ENCODE results near the gene PRR3. TPM values are rescaled to one million over a fixed set of nuclear protein-coding genes. Genes with fewer than 3 reads are reported as not detected.
"Not testable (repeated sequence)": the region's sequence is repeated elsewhere in the genome, so short reads cannot be mapped to it uniquely, and the experiment has no call there.

The PRR3 gene
- total and polyA plus RNA-seq, 2 of the 4 experiments (the other 2 are of a cell fraction): 7.2 to 17.3 TPM

- peak overlapping the region; percentile 85 for H3K4ac ChIP-seq (ENCODE audit: low read depth, low read length)
- ATAC-seq (ENCODE audit: low read depth) (peak; percentile 93), DNase-seq (peak; percentile 96)
- dilution Hi-C loops (cut with HindIII; ENCODE audit: low sequenced_read_pairs, unreplicated experiment): no loop called here
- H2BK5ac ChIP-seq (ENCODE audit: low read depth, low read length, poor library complexity, severe bottlenecking): peak overlapping the region; percentile 78
- peak overlapping the region; percentile 49 for H3K27ac ChIP-seq (ENCODE audit: insufficient read depth, low read length)
- H3K27me3 ChIP-seq (ENCODE audit: control insufficient read depth, insufficient read depth, low read length): no peaks in the 10 kb centered on the region
- peak overlapping the region; percentile 2; the same call in 1 of the 2 replicates for H2BK20ac ChIP-seq (ENCODE audit: low read depth, low read length)
- no peaks in the 10 kb centered on the region for H3K36me3 ChIP-seq (ENCODE audit: control insufficient read depth, insufficient read depth, low read length)
- H2AK5ac ChIP-seq (ENCODE audit: low read depth, low read length): peak overlapping the region; percentile 21; the same call in 1 of the 2 replicates
- intact Hi-C loops (cut with micrococcal nuclease): no loop called here
- POLR2A ChIA-PET (ENCODE audit: unreplicated experiment): no interaction called here
- 0% methylated on average over 13 of the region's 33 CpGs; no CpG with 5 or more reads in 1 of the 2 experiments for WGBS, 2 experiments (ENCODE audit: extremely low coverage in 2 of 2, insufficient read length in 1 of 2)
- TF ChIP-seq RFX5 (IDR thresholded peaks at IDR 0.05; ENCODE audit: low read depth, low read length) (0 out of 2 replicates have a peak, but pooled peaks have one; percentile 50), ELK1 (IDR thresholded peaks at IDR 0.05; ENCODE audit: borderline replicate concordance, low read depth, low read length) (no peak), CHD1 (IDR thresholded peaks at IDR 0.05; ENCODE audit: low read depth, low read length) (no peak), POLR2A (IDR thresholded peaks at IDR 0.05; ENCODE audit: low read depth, low read length) (peak; percentile 82), MAFK (IDR thresholded peaks at IDR 0.05; ENCODE audit: low read depth, low read length) (no peak), CEBPB (IDR thresholded peaks at IDR 0.05; ENCODE audit: low read depth, low read length) (peak; percentile 98)
- CTCF ChIA-PET: interaction anchor here (0.6 to 1.1 kb wide), 4 partner anchors 15 to 676 kb away, joined by 3 to 7 read pairs (median 6); no protein-coding TSS in a partner anchor
- H2BK120ac ChIP-seq (ENCODE audit: low read depth, low read length): peak overlapping the region; percentile 70
- BruUV-seq (replicated peaks): no TSS peak
- H3K56ac ChIP-seq (ENCODE audit: extremely low read depth, insufficient read depth, low read length): peak overlapping the region; percentile 83
- H3K14ac ChIP-seq (replicated peaks; ENCODE audit: low read depth, low read length): peak overlapping the region; percentile 72
- H3K4me2 ChIP-seq (ENCODE audit: low read depth, low read length): peak overlapping the region; percentile 69
- H3K4me3 ChIP-seq (ENCODE audit: insufficient read depth, low read depth, low read length): peak overlapping the region; percentile 42
- H2AFZ ChIP-seq (replicated peaks; ENCODE audit: low read length, poor library complexity): peak overlapping the region; percentile 92
- H3K9me3 ChIP-seq (ENCODE audit: control insufficient read depth, insufficient read depth, low read length): no peaks in the 10 kb centered on the region
- H3K18ac ChIP-seq (ENCODE audit: low read depth, low read length): peak overlapping the region; percentile 64
- H4K20me1 ChIP-seq (ENCODE audit: insufficient read depth, low read length): no peaks in the 10 kb centered on the region
- no peaks in the 10 kb centered on the region for H3K9me1 ChIP-seq (ENCODE audit: insufficient read depth, low read length)
- in situ Hi-C loops (cut with MboI; ENCODE audit: low sequenced_read_pairs): no loop called here
- peak overlapping the region; percentile 3 for H2AK9ac ChIP-seq (replicated peaks; ENCODE audit: low read depth, low read length, poor library complexity)
- 0 out of 3 replicates have a peak overlapping the region, but pooled peaks have one; percentile 38 for H2BK15ac ChIP-seq (ENCODE audit: low read depth, low read length)
- H3K4me1 ChIP-seq (ENCODE audit: control insufficient read depth, insufficient read depth, low read length): peaks cover 8% of the 10 kb centered on the region
- peak overlapping the region; percentile 71 for H4K5ac ChIP-seq (ENCODE audit: low read depth, low read length)
- H3K23ac ChIP-seq (ENCODE audit: low read depth, low read length): peak overlapping the region; percentile 71
- peak overlapping the region; percentile 58 for H3K9ac ChIP-seq (ENCODE audit: low read depth, low read length)
- peak overlapping the region; percentile 75 for H4K91ac ChIP-seq (ENCODE audit: insufficient read depth, low read depth, low read length)
- H4K8ac ChIP-seq (ENCODE audit: low read depth in 2 of 2, low read length in 2 of 2): peak overlapping the region; percentile 50 to 82
- H3K79me1 ChIP-seq (ENCODE audit: low read depth in 1 of 2, low read length in 2 of 2): no peaks in the 10 kb centered on the region
Measured at GRCh38 chr6:30515944-30516753, 40.9 kb upstream of the PRR3 start.

GRCh38 chr6:30516754-30517076, 40.4 kb upstream of the PRR3 start:
- peak overlapping the region; percentile 78 for H2BK5ac ChIP-seq (ENCODE audit: low read depth, low read length, poor library complexity, severe bottlenecking)
- H2AK5ac ChIP-seq (ENCODE audit: low read depth, low read length); POLR2A ChIA-PET (ENCODE audit: unreplicated experiment); H3K9ac ChIP-seq (ENCODE audit: low read depth, low read length); H3K27me3 ChIP-seq (ENCODE audit: control insufficient read depth, insufficient read depth, low read length); H3K36me3 ChIP-seq (ENCODE audit: control insufficient read depth, insufficient read depth, low read length); in situ Hi-C loops (cut with MboI; ENCODE audit: low sequenced_read_pairs); ATAC-seq (ENCODE audit: low read depth); H3K9me1 ChIP-seq (ENCODE audit: insufficient read depth, low read length); H3K79me1 ChIP-seq (ENCODE audit: low read depth in 1 of 2, low read length in 2 of 2); H4K20me1 ChIP-seq (ENCODE audit: insufficient read depth, low read length); dilution Hi-C loops (cut with HindIII; ENCODE audit: low sequenced_read_pairs, unreplicated experiment); H3K9me3 ChIP-seq (ENCODE audit: control insufficient read depth, insufficient read depth, low read length); intact Hi-C loops (cut with micrococcal nuclease); H3K56ac ChIP-seq (ENCODE audit: extremely low read depth, insufficient read depth, low read length); DNase-seq: not testable (repeated sequence)
- H4K8ac ChIP-seq (ENCODE audit: low read depth in 2 of 2, low read length in 2 of 2): peak overlapping the region; percentile 50 to 82
- H2AFZ ChIP-seq (replicated peaks; ENCODE audit: low read length, poor library complexity): peak overlapping the region; percentile 92
- WGBS, 2 experiments (ENCODE audit: extremely low coverage in 2 of 2, insufficient read length in 1 of 2): no CpG with 5 or more reads among the region's 9 CpGs
- H3K23ac ChIP-seq (ENCODE audit: low read depth, low read length): peak overlapping the region; percentile 71; the same call in 1 of the 2 replicates
- peak overlapping the region; percentile 85 for H3K4ac ChIP-seq (ENCODE audit: low read depth, low read length)
- H2BK120ac ChIP-seq (ENCODE audit: low read depth, low read length): peak overlapping the region; percentile 70
- peak overlapping the region; percentile 2; the same call in 1 of the 2 replicates for H2BK20ac ChIP-seq (ENCODE audit: low read depth, low read length)
- H2BK15ac ChIP-seq (ENCODE audit: low read depth, low read length): 0 out of 3 replicates have a peak overlapping the region, but pooled peaks have one; percentile 38
- CTCF ChIA-PET: interaction anchor here (0.6 to 1.1 kb wide), 4 partner anchors 16 to 675 kb away, joined by 3 to 7 read pairs (median 6); no protein-coding TSS in a partner anchor
- peak overlapping the region; percentile 3 for H2AK9ac ChIP-seq (replicated peaks; ENCODE audit: low read depth, low read length, poor library complexity)
- peak overlapping the region; percentile 69 for H3K4me2 ChIP-seq (ENCODE audit: low read depth, low read length)
- BruUV-seq (replicated peaks): TSS peak; percentile 79
- peak overlapping the region; percentile 72 for H3K14ac ChIP-seq (replicated peaks; ENCODE audit: low read depth, low read length)
- H3K4me3 ChIP-seq (ENCODE audit: insufficient read depth, low read depth, low read length): peak overlapping the region; percentile 42; the same call in 1 of the 2 replicates
- peak overlapping the region; percentile 68 for H4K5ac ChIP-seq (ENCODE audit: low read depth, low read length)
- peak overlapping the region; percentile 75 for H4K91ac ChIP-seq (ENCODE audit: insufficient read depth, low read depth, low read length)
- H3K4me1 ChIP-seq (ENCODE audit: control insufficient read depth, insufficient read depth, low read length): peaks cover 11% of the 10 kb centered on the region
- H3K18ac ChIP-seq (ENCODE audit: low read depth, low read length): peak overlapping the region; percentile 54; the same call in 1 of the 2 replicates
- peak overlapping the region; percentile 49 for H3K27ac ChIP-seq (ENCODE audit: insufficient read depth, low read length)
